HUDEP-2 (cell line): ENCODE data around the gene CTCFL.
A peak's percentile ranks its signal among the peaks of the same experiment; 100 is the strongest.

Experiments used
- DNase-seq, 76 experiments: peaks; one replicate each; lab custom pipeline; 2025; ENCODE audit not compliant: unreplicated experiment in 76 of 76; lab: John Stamatoyannopoulos, UW

Gene CTCFL

GRCh38 chr20:57560554-57561355, 35.8 kb upstream of the CTCFL start, which contains the start of gene PCK1:
Gene PCK1, plus strand, starts transcription at chr20:57561110. Its CDS starts 302 bp downstream, at chr20:57561412.
- peak in 74 of 76 experiments; percentile 11 to 93 (median 79) for DNase-seq

DNA sequence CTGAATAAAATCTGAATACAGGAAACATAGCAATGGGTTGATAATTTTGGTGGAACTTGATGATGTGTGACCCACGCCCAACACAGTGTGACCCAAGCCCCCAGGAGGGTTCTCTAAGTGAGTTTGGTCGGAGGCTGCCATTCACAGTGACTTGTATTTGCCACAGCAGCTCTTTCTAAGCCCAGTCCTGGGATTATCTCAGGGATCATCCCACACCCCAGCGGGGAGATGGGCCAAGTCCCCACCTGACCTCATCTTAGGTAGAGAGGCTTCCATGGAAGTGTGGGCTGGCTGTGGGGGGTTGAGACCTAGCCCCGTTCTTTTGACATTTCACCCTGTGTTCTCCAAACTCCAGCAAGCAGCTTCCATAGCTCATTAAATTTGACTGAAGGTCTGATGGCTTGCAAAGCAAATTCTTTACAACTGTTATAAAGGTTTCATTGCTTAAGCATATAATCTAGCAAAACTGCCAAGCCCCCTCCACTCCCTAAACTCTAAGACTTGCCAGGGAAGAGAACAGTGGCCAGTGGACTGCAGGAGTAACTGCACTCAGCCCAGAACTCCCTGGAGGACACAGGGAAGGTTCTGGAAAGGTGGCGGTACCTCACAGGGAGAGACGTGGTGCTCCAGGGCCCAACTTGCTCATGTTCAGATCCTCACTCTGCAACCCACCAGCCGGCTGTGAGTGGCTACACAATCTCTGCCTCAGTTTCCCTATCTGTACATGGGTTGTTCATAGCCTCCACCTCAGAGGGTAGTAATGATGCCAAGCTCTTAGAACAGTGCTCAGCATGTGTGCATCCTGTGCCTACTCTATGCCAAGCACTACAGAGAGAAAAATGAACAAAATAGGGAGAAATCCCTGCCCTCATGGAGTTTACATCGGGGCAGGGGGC, 35.0 kb upstream of the CTCFL start:
- no peak for DNase-seq

- no peak for DNase-seq
Observed at GRCh38 chr20:57559289-57559634, 34.3 kb upstream of the CTCFL start.

DNA sequence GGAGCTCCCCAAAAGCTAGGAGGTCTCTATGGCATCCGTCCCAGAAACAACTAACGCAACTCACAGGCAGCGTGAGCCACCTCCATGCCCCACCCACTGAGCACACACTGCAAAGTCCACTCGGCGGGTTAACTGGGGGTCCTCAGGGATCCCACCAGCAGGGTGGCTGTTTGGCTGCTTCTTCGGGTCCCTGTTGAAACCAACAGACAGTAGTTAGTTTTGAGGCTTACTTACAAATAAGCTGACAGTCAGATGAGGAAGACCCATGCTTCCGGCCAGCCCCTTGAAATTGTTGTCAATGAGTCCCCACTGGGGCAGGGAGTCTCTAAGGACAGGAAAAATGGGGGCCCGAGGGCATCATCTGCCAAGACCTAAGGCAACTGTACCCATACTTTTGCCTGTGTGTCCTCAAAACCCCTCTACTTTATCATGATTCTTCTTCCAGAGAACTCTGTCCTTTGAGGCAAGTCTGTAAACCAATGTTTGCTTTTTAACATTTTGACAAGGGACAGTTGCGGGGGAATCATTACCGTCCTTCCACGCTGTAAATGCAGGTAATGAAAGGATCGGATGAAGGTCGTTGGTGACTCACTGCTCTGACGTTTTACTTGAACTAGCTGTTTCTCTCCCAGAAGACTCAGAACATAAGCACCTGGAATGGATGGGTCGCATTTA, 33.8 kb upstream of the CTCFL start:
- DNase-seq, result no peak

DNA sequence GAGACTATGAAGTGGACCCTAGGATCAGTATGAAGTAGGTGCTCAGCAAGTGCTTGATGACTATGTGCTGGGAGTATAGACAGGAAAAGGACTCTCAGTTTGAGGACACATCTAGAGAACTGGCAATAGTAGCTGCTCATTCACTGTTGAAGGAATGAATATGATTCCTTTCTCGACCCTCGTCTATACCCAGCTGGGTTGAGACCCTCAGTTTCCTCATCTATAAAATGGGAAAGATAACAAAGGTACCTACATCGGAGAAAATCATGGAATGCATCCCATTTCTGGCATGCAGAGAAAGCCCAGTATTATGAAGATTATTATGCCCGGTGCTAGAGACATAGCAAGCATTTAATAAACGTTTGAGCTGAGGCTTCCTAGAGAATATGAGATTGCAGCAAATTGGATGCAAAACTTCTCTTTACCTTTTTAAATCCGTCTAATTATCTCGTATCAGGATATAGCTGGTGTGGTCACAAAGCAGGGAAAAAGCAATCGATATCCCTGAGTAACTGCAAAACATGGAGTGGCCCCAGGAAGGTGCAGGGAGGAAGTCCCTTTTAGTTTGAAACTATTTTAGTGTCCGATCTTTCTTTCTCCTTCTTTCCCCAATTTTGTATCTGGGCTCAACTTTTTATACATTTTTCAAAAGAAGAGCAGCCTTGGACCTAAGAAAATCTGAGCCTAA, 33.1 kb upstream of the CTCFL start:
- no peak for DNase-seq

DNA sequence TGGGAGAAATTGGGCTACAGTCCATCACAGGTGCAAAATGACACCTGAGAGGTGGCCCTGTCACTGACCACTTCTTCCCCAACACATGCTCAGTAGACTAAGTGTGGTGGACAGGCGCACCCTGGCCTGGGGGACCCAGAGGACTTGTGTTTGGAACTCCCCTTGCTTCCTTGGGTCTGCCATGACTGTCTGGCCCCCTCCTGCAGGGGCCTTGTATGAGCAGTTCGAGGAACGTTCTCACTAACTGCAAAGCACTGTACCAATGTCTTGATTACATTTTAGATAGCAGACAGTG, 32.0 kb upstream of the CTCFL start:
- no peak for DNase-seq

- no peak for DNase-seq
Observed at GRCh38 chr20:57555457-57556184, 30.7 kb upstream of the CTCFL start.

DNA sequence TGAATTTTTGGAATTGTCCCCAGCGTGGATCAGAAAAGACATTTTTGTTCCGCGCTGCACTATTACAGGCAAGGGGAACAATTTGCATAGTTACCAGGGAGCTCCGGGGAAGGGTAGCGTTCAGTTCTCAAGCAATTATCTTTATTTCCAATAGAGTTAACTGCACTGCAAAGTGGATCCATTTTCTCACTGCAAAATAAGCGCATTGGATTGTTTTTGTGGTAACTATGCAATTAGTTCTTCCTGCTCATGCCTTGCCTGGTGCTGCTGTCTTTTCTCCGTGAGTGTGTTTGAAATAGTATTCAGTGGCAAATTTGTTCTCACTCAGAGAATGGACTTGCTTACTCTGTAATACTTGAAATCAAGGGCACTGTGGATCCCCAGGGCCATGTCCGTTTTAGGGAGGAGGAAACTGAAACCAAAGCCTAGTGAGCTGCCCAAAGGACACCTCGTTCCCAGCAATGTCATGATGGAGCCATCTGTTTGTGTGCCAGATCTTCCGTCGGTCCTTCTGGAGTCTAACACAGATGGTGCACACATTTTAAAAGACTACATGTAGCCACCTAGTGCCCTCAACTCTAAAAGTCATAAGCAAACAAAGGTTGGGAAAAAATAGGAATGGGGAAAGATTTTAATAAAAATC, 28.6 kb upstream of the CTCFL start:
- DNase-seq, result no peak

DNA sequence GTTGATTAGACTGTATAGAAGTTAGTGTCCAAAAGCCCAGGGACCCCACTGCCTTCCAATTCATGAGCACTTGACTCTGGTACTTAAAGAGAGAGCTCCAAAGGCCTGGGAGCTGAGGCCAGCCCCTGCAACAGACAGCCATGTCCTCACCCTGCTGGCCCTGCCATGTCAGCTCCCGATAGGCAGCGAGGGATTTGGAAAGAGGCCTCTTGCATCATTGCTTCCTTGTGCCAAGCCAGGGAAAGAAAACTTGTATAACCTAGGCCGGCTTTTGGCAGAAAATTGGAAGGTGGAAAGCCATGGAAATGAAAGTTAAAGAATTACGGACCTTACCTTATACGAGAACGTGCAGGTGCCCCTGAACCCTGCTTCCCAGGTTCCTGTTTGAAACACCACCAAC, 27.5 kb upstream of the CTCFL start:
- DNase-seq, result no peak

DNA sequence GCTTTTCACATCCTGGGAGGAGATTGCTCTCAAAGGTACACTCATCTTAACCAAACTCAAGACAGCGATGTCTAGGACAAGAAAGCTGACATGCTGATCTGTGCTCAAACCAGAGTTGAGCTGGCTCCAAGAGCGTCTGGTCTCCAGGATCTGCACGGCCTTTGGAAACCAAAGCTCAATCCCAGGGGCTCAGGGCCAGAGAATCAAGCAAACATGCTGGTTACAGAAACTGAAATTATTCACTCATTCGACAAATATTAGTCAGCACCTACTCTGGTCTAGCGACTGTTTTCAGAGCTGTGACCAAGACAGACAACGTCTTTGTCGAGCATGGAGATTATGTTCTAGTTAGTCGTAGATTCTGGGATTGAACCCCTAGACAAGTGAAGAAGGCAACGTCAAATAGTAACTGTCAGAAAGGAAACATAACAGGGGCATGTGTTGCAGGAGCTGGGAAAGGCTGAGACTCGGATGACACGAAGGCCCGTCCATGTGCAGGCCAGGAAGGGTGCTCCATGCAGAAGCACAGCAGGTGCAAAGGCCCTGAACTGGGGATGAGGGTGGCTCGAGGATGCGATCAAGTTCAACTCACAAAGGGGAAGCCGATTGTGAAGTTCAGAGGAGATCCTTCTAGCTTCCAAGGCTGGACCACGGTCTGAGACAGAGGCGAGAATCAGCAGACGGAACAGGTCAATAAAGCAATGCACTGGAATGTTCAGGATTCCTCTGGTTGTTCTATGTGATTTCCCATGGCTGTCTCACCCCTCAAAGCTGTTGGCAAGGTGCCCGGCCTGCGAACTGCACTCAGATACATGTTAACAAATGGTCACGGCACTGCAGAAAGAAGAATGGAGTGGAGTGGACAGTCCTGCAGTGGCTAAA, 23.5 kb upstream of the CTCFL start:
- no peak for DNase-seq

- no peak for DNase-seq
Observed at GRCh38 chr20:57546956-57547649, 22.2 kb upstream of the CTCFL start.

DNA sequence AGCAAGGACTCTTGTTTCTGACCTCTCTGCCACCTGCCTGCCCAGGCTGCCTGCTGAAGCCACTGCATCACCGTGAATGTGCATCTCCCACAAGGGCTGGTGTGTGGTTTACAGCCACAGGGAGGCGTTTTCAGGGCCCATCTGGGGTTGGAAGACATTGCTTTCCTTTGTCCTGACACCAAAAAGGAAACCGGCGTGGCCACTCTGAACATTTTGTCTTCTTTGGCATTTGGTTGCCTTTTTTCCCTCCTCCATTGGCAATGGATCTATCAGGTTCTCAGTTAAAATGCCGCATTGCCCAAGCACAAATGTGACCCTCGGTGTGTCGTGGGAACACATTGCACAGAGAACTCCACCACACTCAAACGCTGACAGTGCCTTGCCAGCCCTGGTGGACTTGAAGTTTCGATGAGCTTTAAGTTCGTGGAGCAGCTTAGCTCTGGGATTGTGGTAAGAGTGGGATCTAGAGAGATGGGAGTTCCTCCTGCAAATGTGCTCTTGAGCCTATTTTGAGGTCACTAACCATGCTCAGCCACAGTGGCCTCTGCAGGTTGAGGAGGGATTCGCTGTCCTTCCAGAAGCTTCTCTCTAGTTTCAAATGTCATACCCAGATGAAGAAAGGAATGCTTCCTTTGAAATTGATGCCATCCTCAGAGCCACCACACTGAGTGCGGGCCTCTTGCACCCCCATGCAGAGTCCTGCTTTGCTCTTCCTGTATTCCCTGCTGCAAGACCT, 21.2 kb upstream of the CTCFL start:
- DNase-seq, result peak in 1 of 76 experiments; percentile 1

GRCh38 chr20:57544838-57545564, 20.1 kb upstream of the CTCFL start:
- DNase-seq, result no peak

DNA sequence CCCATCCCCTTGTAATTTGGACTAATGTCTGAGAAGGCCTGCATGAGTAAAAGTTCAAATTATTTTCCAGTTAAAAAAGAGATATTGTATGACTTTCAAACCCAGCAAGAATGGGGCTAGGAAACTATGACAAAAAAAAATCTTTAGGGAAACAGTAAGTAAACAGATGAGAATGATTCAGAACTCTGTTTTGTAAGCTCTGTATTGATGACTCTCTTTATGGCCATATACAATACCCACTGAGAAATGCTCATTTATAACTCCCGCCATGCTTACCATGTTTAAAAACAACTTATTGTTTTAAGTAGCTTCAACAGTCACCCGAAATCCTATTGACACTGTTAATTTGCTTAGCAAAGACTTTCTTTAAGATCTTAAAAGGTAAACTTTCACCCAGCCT, 18.8 kb upstream of the CTCFL start:
- DNase-seq, result no peak

DNA sequence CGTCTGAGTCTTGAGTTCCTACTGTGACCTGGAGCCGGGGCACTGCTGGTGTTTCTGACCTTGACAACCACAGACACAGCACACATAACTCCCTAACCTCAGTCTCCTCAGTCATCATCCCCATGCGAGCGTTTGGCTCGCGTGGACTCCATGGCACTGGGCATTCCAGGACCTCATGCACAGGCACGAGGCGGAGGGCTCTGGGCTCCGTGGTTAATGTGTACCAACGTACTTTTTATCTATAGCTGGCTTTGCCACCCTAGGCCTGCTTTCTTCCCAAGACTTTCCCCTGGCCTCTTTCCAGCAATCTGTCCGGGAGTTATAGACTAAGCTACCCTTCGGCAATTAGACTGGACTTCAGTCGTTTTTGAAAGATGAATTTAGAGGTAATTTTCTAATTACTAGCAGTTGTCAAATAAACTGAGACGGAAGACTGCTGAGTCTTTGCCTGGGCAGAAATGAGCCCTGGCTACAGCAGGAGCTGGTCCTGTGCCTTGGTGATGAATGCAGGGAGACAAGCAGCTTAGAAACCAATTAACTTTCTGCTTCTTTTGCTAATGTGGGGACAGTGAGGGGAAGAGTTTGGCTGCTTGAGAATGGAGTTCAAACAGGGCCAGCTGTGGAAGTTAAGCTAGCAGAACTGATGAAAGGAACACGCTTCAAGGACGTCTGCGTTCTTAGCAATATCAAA, 16.1 kb upstream of the CTCFL start:
- no peak for DNase-seq

DNA sequence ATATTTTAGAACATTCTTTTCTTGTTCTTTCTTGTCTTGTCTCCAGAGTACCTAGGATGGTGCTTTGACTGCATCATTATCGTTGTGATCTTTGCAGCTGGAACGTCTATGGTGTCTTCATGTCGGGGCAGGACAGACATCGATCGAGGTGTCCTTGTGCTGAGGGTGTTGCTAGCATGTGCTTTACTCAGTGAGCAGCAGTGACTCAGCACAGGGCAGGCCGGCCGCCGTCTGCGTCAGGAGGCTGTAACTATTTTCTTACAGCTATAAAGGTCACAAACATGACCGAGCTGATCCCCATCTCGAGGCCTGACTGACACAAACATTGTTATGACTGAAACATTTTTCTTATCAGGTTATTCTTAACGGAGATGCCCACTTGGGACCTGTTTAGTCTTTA, 14.9 kb upstream of the CTCFL start:
- DNase-seq, result no peak
